Kidney tubule cell (primary cell): ENCODE results near the gene YKT6.
A peak's percentile ranks its signal among the peaks of the same experiment; 100 is the strongest.
"Not testable (repeated sequence)": the region's sequence is repeated elsewhere in the genome, so short reads cannot be mapped to it uniquely, and the experiment has no call there.

Experiments
- DNase-seq: peaks from one replicate; pipeline ENCODE4 v3.0.0-alpha.2; 2018; ENCODE audit warnings: low spot score

YKT6 gene

GRCh38 chr7:44200699-44201461, at the start of gene YKT6:
TSS of gene YKT6 (plus strand) at chr7:44200978. CDS start at chr7:44201136, 158 bp downstream.
- DNase-seq: peak; percentile 98

DNA sequence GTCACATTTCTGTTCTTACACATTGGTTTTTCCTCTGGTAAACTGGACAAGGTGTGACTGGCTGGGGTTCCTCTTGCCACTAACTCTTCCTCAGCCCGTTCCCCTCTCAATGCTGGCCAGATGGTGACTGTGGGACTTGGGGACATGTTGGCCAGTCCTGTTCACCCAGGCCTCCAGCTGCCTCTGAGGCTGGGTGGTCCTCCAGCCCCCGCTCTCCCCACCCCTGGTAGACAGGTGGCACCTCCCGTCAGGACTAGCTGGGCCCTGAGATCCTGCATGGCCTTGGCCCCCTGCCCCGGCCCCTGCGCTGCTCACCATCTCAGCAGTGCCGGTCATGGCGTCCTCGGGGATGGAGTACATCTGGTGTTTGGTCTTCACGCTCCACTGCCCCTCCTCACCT, 48.8 kb upstream of the YKT6 start:
- no peak for DNase-seq

GRCh38 chr7:44152971-44153947, 47.5 kb upstream of the YKT6 start:
- no peak for DNase-seq

DNA sequence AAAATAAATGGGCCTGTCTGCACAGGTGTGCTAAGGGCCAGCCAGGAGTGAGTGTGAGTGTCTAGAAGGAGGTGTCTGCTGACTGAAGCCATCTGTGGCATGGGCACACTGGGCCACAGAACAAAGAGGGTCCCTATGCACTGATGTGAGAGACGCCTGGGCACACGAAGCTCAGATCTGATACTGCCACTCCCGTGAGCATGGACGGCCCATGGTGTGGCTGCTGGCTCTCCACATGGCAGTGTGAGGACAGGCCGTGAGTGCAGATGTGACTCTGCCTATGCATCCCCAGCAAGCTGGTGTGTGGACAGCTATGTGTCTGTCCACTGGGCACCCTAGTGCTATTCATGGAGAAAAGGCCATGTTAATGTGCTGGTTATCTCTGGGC, 46.8 kb upstream of the YKT6 start:
- DNase-seq: no peak

- no peak for DNase-seq
Measured at GRCh38 chr7:44154703-44155102, 46.1 kb upstream of the YKT6 start.

GRCh38 chr7:44155191-44156185, 45.3 kb upstream of the YKT6 start:
- DNase-seq: no peak

GRCh38 chr7:44156453-44157010, 44.2 kb upstream of the YKT6 start:
- DNase-seq: no peak

DNA sequence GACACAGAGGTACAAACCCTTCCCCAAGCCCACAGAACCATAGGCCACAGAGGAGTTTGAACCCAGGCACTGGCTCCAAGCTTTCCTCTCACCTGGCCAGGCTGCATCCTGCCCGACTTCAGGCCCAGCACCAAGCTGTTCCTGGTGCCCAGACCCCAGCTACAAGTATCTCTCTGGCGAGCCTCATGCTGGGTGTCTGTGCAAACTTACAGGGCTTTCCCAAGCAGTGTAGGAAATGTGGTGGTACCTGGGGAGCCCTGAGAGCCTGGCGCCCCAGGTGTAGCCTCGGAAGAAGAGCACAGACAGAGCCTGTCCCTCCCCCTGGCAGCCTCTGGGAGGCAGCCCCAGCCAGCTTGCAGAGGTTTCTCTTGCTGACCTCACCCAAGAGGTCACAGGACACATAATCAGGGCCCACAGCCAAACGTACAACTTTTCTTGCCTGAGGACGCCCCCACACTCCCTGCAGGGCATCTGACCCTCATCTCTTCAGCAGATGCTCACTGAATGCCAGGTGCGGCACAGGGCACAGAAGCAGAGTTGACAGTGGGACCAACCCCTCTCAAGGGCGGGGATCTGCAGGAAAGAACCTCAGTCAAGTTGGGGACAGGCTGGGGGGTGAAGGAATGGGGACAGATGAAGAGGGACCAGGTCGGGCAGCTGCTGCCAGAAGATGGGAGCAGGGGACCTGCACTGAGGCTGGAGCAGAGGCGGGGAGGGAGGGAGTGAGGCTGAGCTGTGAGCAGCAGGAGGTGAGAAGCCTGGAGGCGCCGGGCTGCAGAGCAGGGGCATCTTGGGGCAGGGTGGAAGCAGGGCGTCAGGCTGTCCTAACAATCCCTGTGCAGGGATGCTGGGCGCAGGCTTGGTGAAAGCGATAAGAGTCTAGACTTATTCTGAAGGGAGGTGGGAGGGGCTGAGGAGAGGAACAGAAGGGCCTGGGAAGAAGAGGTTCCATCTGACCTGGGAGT, 43.4 kb upstream of the YKT6 start:
- no peak for DNase-seq

GRCh38 chr7:44158096-44158872, 42.5 kb upstream of the YKT6 start:
- DNase-seq: no peak

GRCh38 chr7:44158873-44159631, 41.7 kb upstream of the YKT6 start:
- DNase-seq: no peak

GRCh38 chr7:44159824-44160630, 40.8 kb upstream of the YKT6 start:
- DNase-seq: no peak

GRCh38 chr7:44161371-44161770, 39.4 kb upstream of the YKT6 start:
- DNase-seq: no peak

- no peak for DNase-seq
Measured at GRCh38 chr7:44162179-44162578, 38.6 kb upstream of the YKT6 start.

DNA sequence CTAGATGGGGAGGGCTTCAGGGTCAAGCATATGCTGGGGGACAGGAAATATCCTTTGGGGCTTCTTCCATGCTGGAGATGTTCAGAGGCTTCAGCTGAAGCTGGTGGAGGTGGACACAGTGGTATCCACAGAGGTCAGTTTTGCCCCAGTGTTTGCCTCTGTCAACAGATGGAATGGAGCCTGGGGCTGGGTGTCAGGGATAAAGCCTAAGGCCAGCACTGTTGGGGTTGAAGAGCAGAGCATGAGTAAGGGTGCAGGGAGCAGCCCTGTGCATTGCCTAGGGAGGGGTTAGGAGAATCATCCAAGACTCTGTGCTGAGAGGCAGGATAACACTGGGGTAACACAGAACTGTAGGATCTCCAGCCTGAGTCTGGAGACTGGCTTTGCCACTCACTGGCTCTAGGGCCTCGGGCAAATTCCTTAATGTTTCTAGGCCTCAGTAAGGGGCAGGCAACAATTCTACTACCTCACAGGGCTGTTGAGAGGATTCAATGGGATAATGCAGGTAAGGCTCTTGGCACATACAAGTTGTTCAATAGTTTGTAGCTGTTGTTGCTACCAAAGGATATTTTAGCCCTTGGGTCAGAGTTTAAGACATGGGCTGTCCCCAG, 37.9 kb upstream of the YKT6 start:
- DNase-seq: no peak

DNA sequence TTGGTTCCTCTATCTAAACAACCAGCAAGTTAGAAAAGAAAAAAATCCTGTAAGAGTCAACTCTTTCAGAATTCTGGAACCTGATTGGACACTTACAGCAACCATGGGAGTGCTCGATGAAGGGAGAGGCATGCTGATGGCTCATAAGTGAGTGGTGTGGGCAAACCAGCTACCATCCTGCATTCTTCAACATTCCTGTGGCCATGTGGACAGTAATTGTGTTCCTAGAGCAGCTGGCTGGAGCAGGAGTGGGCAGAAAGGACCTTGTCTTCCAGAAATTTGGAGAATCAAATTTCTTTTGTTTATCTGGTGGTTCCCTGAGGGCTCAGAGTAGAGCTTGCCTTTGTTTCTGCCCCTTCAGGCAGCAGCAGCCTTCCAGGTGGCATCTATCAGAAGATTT, 37.2 kb upstream of the YKT6 start:
- peak; percentile 90 for DNase-seq

GRCh38 chr7:44167920-44168319, 32.9 kb upstream of the YKT6 start:
- no peak for DNase-seq

DNA sequence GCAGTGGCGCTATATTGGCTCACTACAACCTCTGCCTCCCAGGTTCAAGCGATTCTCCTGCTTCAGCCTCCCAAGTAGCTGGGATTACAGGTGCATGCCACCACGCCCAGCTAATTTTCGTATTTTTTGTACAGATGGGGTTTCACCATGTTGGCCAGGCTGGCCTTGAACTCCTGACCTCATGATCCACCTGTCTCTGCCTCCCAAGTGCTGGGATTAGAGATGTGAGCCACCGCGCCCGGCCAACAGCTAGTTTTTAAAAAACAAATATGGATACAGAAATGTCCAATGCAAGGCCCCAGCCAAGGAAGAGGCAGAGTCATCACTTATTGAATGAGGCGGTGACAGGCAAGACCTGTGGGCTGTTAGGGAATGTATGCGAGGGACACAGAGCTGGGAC, 28.9 kb upstream of the YKT6 start:
- DNase-seq: not testable (repeated sequence)
